DOHH2 (cell line): Measurements from ENCODE around the gene LRMDA.

Experiments
- CTCF ChIP-seq: fragments of 200-600 bp; sonication (generic); IDR thresholded peaks from one replicate; pipeline ENCODE4 v1.5.1; 2014; ENCODE audit warnings: antibody characterized with exemption, mild to moderate bottlenecking, low read depth, low read length; ENCODE audit not compliant: poor library complexity, severe bottlenecking
- EZH2phosphoT487 ChIP-seq: fragments of 200-600 bp; sonication (generic); IDR thresholded peaks from 2 replicates; pipeline ENCODE4 v1.6.1; 2017; ENCODE audit warnings: borderline replicate concordance, mild to moderate bottlenecking, antibody characterized with exemption, low read length, moderate library complexity, mixed read lengths

- TF ChIP-seq CTCF (no peak), EZH2phosphoT487 (no peak)
Measured at GRCh38 chr10:75492173-75492925, 60.9 kb downstream of the LRMDA start.
